ENCODE measurements around the gene TOR1B.

TOR1B gene

GRCh38 chr9:129845373-129845772, 42.4 kb downstream of the TOR1B start:
- H3K4me3 ChIP-seq (replicated peaks; ENCODE audit: insufficient read depth, low read length) = no peak overlapping the region
- TF ChIP-seq REST (IDR thresholded peaks at IDR 0.05; ENCODE audit: insufficient replicate concordance, low read depth) = no peak
- TF ChIP-seq GABPA (IDR thresholded peaks at IDR 0.05; ENCODE audit: low read depth) = no peak
- TF ChIP-seq POLR2AphosphoS5 (IDR thresholded peaks at IDR 0.05; ENCODE audit: low read depth) = no peak
- no peak for TF ChIP-seq SPI1 (IDR thresholded peaks at IDR 0.05; ENCODE audit: borderline replicate concordance, low read depth)
- TF ChIP-seq CTCF (IDR thresholded peaks at IDR 0.05; ENCODE audit: insufficient read depth, low read length) = no peak
- no peak for DNase-seq (ENCODE audit: low read depth in 1 of 2, low spot score in 1 of 2)
- H3K27me3 ChIP-seq (ENCODE audit: insufficient read depth, poor library complexity, severe bottlenecking) = no peaks in the 10 kb centered on the region
- peak overlapping the region; percentile 17 for H3K27ac ChIP-seq (replicated peaks)

GRCh38 chr9:129848712-129849441, 45.9 kb downstream of the TOR1B start:
- Histone ChIP-seq H3K4me3 (replicated peaks; ENCODE audit: insufficient read depth, low read length) (no peak overlapping the region), H3K27ac (replicated peaks) (peak overlapping the region; percentile 31), H3K27me3 (ENCODE audit: insufficient read depth, poor library complexity, severe bottlenecking) (no peaks in the 10 kb centered on the region)
- TF ChIP-seq POLR2AphosphoS5 (IDR thresholded peaks at IDR 0.05; ENCODE audit: low read depth) (no peak), CTCF (IDR thresholded peaks at IDR 0.05; ENCODE audit: insufficient read depth, low read length) (no peak), REST (IDR thresholded peaks at IDR 0.05; ENCODE audit: insufficient replicate concordance, low read depth) (no peak), GABPA (IDR thresholded peaks at IDR 0.05; ENCODE audit: low read depth) (no peak)
- no peak for DNase-seq (ENCODE audit: low read depth in 1 of 2, low spot score in 1 of 2)

- no peak for DNase-seq (ENCODE audit: low read depth in 1 of 2, low spot score in 1 of 2)
- no peaks in the 10 kb centered on the region for H3K27me3 ChIP-seq (ENCODE audit: insufficient read depth, poor library complexity, severe bottlenecking)
- no peak overlapping the region for H3K4me3 ChIP-seq (replicated peaks; ENCODE audit: insufficient read depth, low read length)
- TF ChIP-seq GABPA (IDR thresholded peaks at IDR 0.05; ENCODE audit: low read depth) (no peak), POLR2AphosphoS5 (IDR thresholded peaks at IDR 0.05; ENCODE audit: low read depth) (no peak), REST (IDR thresholded peaks at IDR 0.05; ENCODE audit: insufficient replicate concordance, low read depth) (no peak), SPI1 (IDR thresholded peaks at IDR 0.05; ENCODE audit: borderline replicate concordance, low read depth) (no peak), CTCF (IDR thresholded peaks at IDR 0.05; ENCODE audit: insufficient read depth, low read length) (no peak)
- no peak overlapping the region for H3K27ac ChIP-seq (replicated peaks)
These were observed 46.9 kb downstream of the TOR1B start for GRCh38 chr9:129849901-129850300.

Measured in HL-60 (cell line).